Limb (tissue), 2 donors: Measurements from ENCODE around the gene EYA2.

Source experiments
- DNase-seq, 2 donors: peaks; one replicate each; pipeline ENCODE4 v3.0.0-alpha.2; 2016; ENCODE audit errors: extremely low spot score in 2 of 2

The EYA2 gene

GRCh38 chr20:47061549-47061948 is 166.9 kb downstream of the EYA2 start:
- DNase-seq, result no peak

GRCh38 chr20:47062226-47062890 is 167.7 kb downstream of the EYA2 start:
- DNase-seq, result no peak

- DNase-seq, result no peak
These were observed 168.8 kb downstream of the EYA2 start for GRCh38 chr20:47063407-47063806.

- DNase-seq, result no peak
These were observed 169.2 kb downstream of the EYA2 start for GRCh38 chr20:47063808-47064207.

DNA sequence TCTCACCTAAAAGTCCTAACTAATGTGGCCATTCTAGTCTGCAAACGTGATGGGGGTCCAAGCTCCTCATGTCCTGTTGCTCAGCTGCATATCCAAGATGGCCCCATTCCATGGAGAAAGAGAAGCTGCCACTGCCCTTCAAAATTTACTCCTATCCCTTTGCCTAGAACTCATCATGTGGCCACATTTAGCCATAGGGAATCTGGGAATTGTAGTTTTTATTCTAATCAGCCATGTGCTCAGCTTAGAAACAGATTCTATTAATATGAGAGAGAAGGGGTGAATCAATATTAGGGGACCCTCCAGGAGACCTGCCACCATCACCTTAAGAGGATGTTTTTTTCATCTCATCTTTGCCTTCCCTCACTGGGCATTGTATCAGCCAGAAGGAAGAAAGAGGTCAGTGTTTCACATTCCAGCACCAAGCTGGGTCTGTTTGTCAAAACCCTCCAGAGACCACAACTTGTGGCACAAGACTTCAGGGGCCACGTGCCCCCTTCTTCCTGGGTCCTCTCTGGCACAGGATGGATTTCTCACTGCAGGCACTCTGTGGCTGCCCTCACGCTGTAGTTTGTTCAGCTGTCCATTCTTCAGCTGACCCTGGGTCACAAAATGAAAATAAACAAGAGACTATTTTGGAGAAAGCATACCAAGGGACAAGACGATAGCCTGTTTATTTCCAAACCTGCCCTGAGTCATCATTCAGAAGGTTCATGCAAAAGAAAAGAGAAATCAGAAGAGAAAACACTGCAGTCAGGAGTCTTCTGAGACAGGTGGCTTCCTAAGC is 172.0 kb downstream of the EYA2 start:
- DNase-seq, result no peak

- DNase-seq, result no peak
These were observed 173.1 kb downstream of the EYA2 start for GRCh38 chr20:47067776-47068175.

GRCh38 chr20:47070176-47070575 is 175.5 kb downstream of the EYA2 start:
- DNase-seq, result no peak

- DNase-seq, result no peak
These were observed 177.1 kb downstream of the EYA2 start for GRCh38 chr20:47071646-47072185.

- DNase-seq, result no peak
These were observed 179.3 kb downstream of the EYA2 start for GRCh38 chr20:47073766-47074475.

GRCh38 chr20:47075263-47075662 is 180.6 kb downstream of the EYA2 start:
- no peak for DNase-seq

GRCh38 chr20:47079047-47079446 is 184.4 kb downstream of the EYA2 start:
- no peak for DNase-seq

DNA sequence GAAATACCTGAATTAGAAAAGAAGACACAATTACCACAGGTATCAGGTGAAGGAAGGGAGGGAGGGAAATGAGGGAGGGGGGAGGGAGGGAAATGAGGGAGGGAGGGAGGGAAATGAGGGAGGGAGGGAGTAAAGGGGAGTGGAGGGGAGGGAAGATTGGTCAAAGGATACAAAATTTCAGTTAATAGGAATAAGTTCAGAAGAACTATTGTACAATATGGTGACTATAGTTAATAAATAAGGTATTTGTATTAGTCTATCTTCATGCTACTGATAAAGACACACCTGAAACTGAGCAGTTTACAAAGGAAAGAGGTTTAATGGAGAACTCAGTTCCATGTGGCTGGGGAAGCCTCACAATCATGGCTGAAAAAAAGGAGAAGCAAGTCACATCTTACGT is 185.7 kb downstream of the EYA2 start:
- no peak for DNase-seq

- DNase-seq, result no peak
These were observed 191.7 kb downstream of the EYA2 start for GRCh38 chr20:47086316-47086715.

- no peak for DNase-seq
These were observed 193.7 kb downstream of the EYA2 start for GRCh38 chr20:47088335-47088734.

DNA sequence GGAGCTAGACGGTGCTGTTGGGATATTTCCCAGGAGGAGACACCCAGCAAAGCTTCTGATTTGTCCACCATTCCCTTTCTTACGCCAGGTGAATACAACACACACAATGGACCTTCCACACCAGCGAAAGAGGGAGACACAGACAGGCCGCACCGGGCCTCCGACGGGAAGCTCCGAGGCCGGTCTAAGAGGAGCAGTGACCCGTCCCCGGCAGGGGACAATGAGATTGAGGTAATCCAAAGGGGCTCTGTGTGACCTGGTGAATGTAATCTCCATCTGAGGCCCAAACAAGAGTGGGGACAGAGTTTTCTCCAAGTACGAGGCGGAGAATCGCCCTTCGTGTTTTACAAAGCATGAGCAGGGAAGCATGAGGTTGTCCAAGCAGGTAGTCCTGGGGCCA is 194.5 kb downstream of the EYA2 start:
- DNase-seq, result no peak

- no peak for DNase-seq
These were observed 196.2 kb downstream of the EYA2 start for GRCh38 chr20:47090835-47091234.

GRCh38 chr20:47093320-47093966 is 198.8 kb downstream of the EYA2 start:
- no peak for DNase-seq

GRCh38 chr20:47095690-47096089 is 201.0 kb downstream of the EYA2 start:
- no peak for DNase-seq

DNA sequence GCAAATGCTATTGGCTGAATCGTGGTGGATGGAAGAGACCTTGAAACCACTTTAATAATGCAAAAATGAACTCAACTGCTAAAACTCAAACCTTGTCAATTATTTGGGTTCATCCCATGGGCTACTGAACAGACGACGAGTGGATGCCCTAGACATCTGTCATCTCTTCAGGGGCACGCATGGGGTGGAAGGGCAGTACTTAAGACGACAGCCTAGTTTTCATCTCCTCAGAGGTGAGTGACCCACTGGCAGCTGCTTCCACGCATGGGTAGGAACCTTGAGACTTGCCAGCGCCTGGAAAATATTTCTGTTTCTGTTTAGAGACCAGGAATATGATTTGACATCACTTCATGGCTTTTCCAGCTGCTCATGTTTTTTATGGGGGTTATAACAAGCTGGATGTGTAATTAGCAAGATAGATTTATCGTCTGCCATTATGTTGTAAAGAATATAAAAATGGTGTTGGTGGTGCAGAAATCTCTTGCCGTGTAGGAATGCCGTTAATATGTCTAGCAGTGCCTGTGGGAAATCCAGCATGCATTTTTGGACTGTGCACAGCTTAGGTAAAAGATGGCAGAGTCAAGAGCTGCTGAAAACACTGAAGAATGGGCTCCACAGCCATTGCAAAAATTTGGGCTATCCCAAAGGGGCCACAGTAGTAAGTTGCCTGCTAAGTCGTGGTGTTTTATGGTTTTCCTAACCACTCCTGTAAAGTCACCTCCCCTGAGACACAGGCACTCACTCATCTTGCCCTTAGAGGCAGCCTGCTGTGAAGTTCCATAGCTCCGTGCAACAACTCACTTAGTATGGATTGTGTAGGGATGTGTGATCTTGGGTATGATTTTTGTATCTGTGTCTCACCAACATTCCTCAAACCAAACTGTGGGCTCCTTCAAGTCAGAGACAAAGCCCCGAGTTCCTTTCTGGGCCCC is 203.3 kb downstream of the EYA2 start:
- DNase-seq, result no peak

GRCh38 chr20:47099093-47099492 is 204.4 kb downstream of the EYA2 start:
- DNase-seq, result no peak
